HEK293 (cell line): ENCODE results near the gene WDR7.

Experiments used
- BCL11A ChIP-seq: fragments of 450-650 bp; formaldehyde crosslinking; IDR thresholded peaks from 2 replicates; pipeline ENCODE4 v1.5.1; 2016; ENCODE audit warnings: low read depth, missing biosample characterization, missing genetic modification characterization
- CTCF ChIP-seq: fragments of 450-650 bp; formaldehyde crosslinking; IDR thresholded peaks from 2 replicates; pipeline ENCODE4 v1.5.1; 2016; ENCODE audit warnings: missing biosample characterization, missing genetic modification characterization
- PRDM1 ChIP-seq: fragments of 450-650 bp; formaldehyde crosslinking; IDR thresholded peaks from 2 replicates; pipeline ENCODE4; 2016; ENCODE audit warnings: missing biosample characterization, missing genetic modification characterization
- SETDB1 ChIP-seq: IDR thresholded peaks from one replicate; pipeline ENCODE4 v1.6.1; 2017; ENCODE audit warnings: mild to moderate bottlenecking, low read length, moderate library complexity, mixed read lengths; ENCODE audit not compliant: insufficient read length
- TCF7L2 ChIP-seq: IDR thresholded peaks from 2 replicates; pipeline ENCODE4 v1.6.1; 2011; ENCODE audit warnings: low read depth, mild to moderate bottlenecking, inconsistent platforms, low read length, moderate library complexity, borderline replicate concordance
- ZFP3 ChIP-seq: fragments of 450-650 bp; formaldehyde crosslinking; IDR thresholded peaks from 2 replicates; pipeline ENCODE4 v1.5.1; 2016; ENCODE audit warnings: low read depth, missing biosample characterization, missing genetic modification characterization
- ZNF10 ChIP-seq: fragments of 450-650 bp; formaldehyde crosslinking; IDR thresholded peaks from 2 replicates; pipeline ENCODE4 v1.5.1; 2017; ENCODE audit warnings: missing biosample characterization, missing genetic modification characterization
- ZNF24 ChIP-seq: fragments of 450-650 bp; formaldehyde crosslinking; IDR thresholded peaks from 2 replicates; pipeline ENCODE4 v1.5.1; 2016; ENCODE audit warnings: missing biosample characterization, missing genetic modification characterization
- ZNF26 ChIP-seq: fragments of 450-650 bp; formaldehyde crosslinking; IDR thresholded peaks from 2 replicates; pipeline ENCODE4 v1.5.1; 2016; ENCODE audit warnings: missing biosample characterization, missing genetic modification characterization
- ZNF433 ChIP-seq: fragments of 450-650 bp; formaldehyde crosslinking; IDR thresholded peaks from 2 replicates; pipeline ENCODE4 v1.5.1; 2016; ENCODE audit warnings: missing biosample characterization, missing genetic modification characterization, low read depth
- ZNF580 ChIP-seq: fragments of 450-650 bp; formaldehyde crosslinking; IDR thresholded peaks from 2 replicates; pipeline ENCODE4 v1.5.1; 2016; ENCODE audit warnings: missing biosample characterization, missing genetic modification characterization

- TF ChIP-seq ZNF10 (tag by site-specific recombination) (no peak), ZNF433 (no peak), ZNF580 (tag by site-specific recombination) (no peak), CTCF (tag by site-specific recombination) (no peak), TCF7L2 (no peak), SETDB1 (no peak), BCL11A (tag by site-specific recombination) (no peak), ZNF26 (tag by site-specific recombination) (no peak), ZNF24 (tag by site-specific recombination) (no peak), ZFP3 (no peak), PRDM1 (no peak)
These were observed 259.1 kb downstream of the WDR7 start for GRCh38 chr18:56910237-56910636.
